ENCODE data around the gene PBXIP1. TPM values are rescaled to one million over a fixed set of nuclear protein-coding genes. Genes with fewer than 3 reads are reported as not detected.

The PBXIP1 gene
- total and polyA plus RNA-seq, 2 of the 13 experiments (the other 11 are each of a cell fraction or from before 2014, with no cell fraction given), result 16.3 to 31.9 TPM

DNA sequence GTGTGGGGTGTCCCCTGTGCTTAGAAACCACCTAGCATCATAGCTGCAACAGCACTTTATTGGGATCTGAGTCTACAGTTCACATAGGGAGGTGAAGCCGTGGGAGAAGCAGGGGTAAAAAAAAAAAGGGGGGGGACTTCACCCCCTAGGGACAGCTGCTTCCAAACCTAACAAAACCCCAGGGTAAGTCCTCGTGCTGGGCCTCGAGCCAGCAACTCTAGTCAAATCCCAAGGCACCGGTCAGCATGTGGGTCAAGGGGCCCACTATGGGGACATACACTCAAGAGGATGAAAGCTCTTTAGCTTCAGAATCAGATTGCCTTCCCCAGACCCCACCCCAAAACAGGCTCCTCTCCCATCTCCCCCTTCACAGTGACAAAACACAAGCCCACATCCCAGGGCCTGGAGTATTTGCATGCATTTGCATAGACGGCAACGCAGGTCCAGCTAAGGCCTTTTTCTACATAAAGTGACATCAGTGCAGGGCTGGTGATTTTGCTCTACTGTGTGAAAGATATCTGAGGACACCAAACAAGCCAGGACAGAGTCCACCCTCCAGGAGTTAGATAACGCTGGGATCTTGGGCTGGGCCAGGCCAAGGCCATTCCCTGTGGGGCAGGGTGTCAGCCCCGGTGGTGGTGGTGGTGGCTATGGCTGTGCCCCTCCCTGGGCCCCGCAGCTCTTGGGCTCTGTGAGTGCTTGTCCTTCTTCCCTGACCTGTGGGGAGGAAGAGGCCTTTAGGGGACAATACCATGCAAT, 11.3 kb downstream of the PBXIP1 start (continued):
- TF ChIP-seq HIVEP1 (CRISPR knock-in tag; IDR thresholded peaks at IDR 0.05) (no peak), ZNF660 (CRISPR knock-in tag; IDR thresholded peaks at IDR 0.05; ENCODE audit: borderline replicate concordance, low read depth) (no peak), NCOA5 (CRISPR knock-in tag; IDR thresholded peaks at IDR 0.05) (no peak), SAFB2 (CRISPR knock-in tag; IDR thresholded peaks at IDR 0.05; ENCODE audit: borderline replicate concordance, low read depth) (no peak), GTF3A (CRISPR knock-in tag; conservative IDR thresholded peaks at IDR 0.05) (no peak), SCMH1 (CRISPR knock-in tag; IDR thresholded peaks at IDR 0.05; ENCODE audit: borderline replicate concordance) (no peak), ZNF205 (CRISPR knock-in tag; IDR thresholded peaks at IDR 0.05) (no peak), FOXK2 (IDR thresholded peaks at IDR 0.05) (no peak), NCOA1 (CRISPR knock-in tag; IDR thresholded peaks at IDR 0.05) (peak; percentile 95), ZNF615 (CRISPR knock-in tag; IDR thresholded peaks at IDR 0.05; ENCODE audit: borderline replicate concordance) (no peak), NFYB (CRISPR knock-in tag; IDR thresholded peaks at IDR 0.05) (no peak), TOPORS (CRISPR knock-in tag; IDR thresholded peaks at IDR 0.05) (no peak), HOXA7 (CRISPR knock-in tag; IDR thresholded peaks at IDR 0.05) (no peak), ZMYM4 (CRISPR knock-in tag; IDR thresholded peaks at IDR 0.05) (peak; percentile 75), TSC22D2 (CRISPR knock-in tag; IDR thresholded peaks at IDR 0.05; ENCODE audit: borderline replicate concordance) (no peak), ZBTB42 (CRISPR knock-in tag; IDR thresholded peaks at IDR 0.05) (0 out of 2 replicates have a peak, but pooled peaks have one; percentile 30), IKZF4 (CRISPR knock-in tag; IDR thresholded peaks at IDR 0.05; ENCODE audit: borderline replicate concordance, low read depth, not compliant biosample characterization) (no peak), RFXANK (CRISPR knock-in tag; IDR thresholded peaks at IDR 0.05) (no peak), ZNF343 (CRISPR knock-in tag; IDR thresholded peaks at IDR 0.05) (no peak), FOXP1 (IDR thresholded peaks at IDR 0.05) (no peak), FOXP1 (CRISPR knock-in tag; IDR thresholded peaks at IDR 0.05) (no peak), ZNF790 (CRISPR knock-in tag; IDR thresholded peaks at IDR 0.05; ENCODE audit: borderline replicate concordance) (no peak; the same call in 1 of the 2 replicates), NFKB2 (CRISPR knock-in tag; IDR thresholded peaks at IDR 0.05; ENCODE audit: borderline replicate concordance) (peak; percentile 66; the same call in 1 of the 2 replicates), THYN1 (CRISPR knock-in tag; IDR thresholded peaks at IDR 0.05; ENCODE audit: borderline replicate concordance, low read depth) (no peak), MIXL1 (CRISPR knock-in tag; IDR thresholded peaks at IDR 0.05) (peak; percentile 36; the same call in 1 of the 2 replicates), SMC3 (IDR thresholded peaks at IDR 0.05; ENCODE audit: low read length) (no peak)
- TF ChIP-seq, protein P1, sequence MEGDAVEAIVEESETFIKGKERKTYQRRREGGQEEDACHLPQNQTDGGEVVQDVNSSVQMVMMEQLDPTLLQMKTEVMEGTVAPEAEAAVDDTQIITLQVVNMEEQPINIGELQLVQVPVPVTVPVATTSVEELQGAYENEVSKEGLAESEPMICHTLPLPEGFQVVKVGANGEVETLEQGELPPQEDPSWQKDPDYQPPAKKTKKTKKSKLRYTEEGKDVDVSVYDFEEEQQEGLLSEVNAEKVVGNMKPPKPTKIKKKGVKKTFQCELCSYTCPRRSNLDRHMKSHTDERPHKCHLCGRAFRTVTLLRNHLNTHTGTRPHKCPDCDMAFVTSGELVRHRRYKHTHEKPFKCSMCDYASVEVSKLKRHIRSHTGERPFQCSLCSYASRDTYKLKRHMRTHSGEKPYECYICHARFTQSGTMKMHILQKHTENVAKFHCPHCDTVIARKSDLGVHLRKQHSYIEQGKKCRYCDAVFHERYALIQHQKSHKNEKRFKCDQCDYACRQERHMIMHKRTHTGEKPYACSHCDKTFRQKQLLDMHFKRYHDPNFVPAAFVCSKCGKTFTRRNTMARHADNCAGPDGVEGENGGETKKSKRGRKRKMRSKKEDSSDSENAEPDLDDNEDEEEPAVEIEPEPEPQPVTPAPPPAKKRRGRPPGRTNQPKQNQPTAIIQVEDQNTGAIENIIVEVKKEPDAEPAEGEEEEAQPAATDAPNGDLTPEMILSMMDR (CRISPR knock-in tag; IDR thresholded peaks at IDR 0.05), result 0 out of 2 replicates have a peak, but pooled peaks have one; percentile 29
- TF ChIP-seq, protein P2, sequence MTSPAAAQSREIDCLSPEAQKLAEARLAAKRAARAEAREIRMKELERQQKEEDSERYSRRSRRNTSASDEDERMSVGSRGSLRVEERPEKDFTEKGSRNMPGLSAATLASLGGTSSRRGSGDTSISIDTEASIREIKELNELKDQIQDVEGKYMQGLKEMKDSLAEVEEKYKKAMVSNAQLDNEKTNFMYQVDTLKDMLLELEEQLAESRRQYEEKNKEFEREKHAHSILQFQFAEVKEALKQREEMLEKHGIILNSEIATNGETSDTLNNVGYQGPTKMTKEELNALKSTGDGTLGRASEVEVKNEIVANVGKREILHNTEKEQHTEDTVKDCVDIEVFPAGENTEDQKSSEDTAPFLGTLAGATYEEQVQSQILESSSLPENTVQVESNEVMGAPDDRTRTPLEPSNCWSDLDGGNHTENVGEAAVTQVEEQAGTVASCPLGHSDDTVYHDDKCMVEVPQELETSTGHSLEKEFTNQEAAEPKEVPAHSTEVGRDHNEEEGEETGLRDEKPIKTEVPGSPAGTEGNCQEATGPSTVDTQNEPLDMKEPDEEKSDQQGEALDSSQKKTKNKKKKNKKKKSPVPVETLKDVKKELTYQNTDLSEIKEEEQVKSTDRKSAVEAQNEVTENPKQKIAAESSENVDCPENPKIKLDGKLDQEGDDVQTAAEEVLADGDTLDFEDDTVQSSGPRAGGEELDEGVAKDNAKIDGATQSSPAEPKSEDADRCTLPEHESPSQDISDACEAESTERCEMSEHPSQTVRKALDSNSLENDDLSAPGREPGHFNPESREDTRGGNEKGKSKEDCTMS (CRISPR knock-in tag; conservative IDR thresholded peaks at IDR 0.05), result no peak
